BJ (cell line): ENCODE measurements around the gene GAB2. TPM values are rescaled to one million over a fixed set of nuclear protein-coding genes. Genes with fewer than 3 reads are reported as not detected.

Experiments
- CTCF ChIA-PET: fragments of 350-600 bp; formaldehyde crosslinking; extraction: SDS; loops from one replicate; lab custom pipeline; 2021; ENCODE audit warnings: antibody characterized with exemption, inconsistent platforms; lab: Yijun Ruan, JAX
- POLR2A ChIA-PET: fragments of 300-600 bp; sonication (Branson Sonifier 250); formaldehyde crosslinking; extraction: SDS; loops from one replicate; lab custom pipeline; 2021; ENCODE audit warnings: antibody characterized with exemption; lab: Charles Lee
- DNase-seq: peaks from one replicate; pipeline ENCODE4 v3.0.0-alpha.2; 2011; ENCODE audit warnings: low read depth
- H3K27me3 ChIP-seq: 2 replicates; pipeline ENCODE4 v1.6.0; 2011; ENCODE audit warnings: low read length; ENCODE audit not compliant: control insufficient read depth, insufficient read depth
- H3K36me3 ChIP-seq: 2 replicates; pipeline ENCODE4 v1.5.1; 2011; ENCODE audit warnings: low read length; ENCODE audit not compliant: control insufficient read depth, insufficient read depth
- H3K4me3 ChIP-seq: 2 replicates; pipeline ENCODE4 v1.5.1; 2011; ENCODE audit warnings: low read depth, mild to moderate bottlenecking, control low read depth, low read length
- polyA plus RNA-seq: library from polyadenylated mRNA; depleted of rRNA; stranded (reverse); fragments of >200 nt; gene quantifications from 2 replicates; pipeline ENCODE4 v1.2.3, GENCODE V29; 2011
- TF ChIP-seq, protein P1 (sequence below): IDR thresholded peaks from 2 replicates; pipeline ENCODE4 v1.5.1; 2011; ENCODE audit warnings: low read depth, mild to moderate bottlenecking, control low read depth, inconsistent platforms, low read length, moderate library complexity; ENCODE audit not compliant: insufficient read depth

The GAB2 gene
- polyA plus RNA-seq, 1 experiment, result 12.2 TPM

DNA sequence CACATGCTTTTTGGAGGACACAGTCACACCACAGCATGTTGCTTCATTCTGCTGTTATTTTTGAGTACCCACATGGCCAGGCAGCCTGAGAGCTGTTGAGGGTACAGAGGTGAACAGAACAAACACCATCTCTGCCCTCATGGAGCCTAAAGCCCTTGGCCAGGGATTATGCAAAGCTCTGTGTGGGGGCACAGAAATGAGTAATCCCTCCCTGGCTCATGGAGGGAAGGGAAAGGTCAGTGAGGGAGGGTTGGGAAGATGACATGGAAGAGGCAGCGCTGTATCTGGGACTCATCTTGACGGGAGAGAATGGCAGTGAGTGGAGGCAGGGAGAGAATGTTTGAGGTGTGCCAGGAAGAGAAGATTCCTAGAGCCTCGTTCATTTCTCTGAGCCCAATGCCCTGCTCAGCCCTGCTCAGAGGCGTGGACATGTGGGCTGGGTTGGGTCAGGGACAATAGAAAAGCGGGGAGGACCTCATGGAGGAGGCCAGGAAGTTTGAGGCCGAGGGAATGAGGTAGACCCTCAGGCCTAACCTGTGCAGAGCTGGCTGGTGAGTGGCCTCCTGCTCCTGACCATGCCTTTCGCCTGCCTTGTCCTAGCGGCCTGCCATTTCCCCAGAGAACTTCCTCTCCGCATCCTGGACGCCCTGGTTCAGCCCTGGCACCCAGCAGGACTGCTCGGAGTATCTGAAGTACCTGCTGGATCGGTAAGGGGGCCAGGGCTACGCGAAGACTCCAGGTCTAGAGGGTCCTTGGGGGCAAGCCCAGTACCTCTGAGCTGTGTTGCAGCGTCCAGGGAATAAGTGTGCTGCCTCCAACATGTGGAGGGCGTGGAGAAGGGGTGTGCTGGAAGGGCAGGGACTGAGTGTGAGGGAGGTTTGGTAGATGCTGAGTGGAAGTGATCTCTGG is 209.1 kb downstream of the GAB2 start:
- TF ChIP-seq, protein P1, sequence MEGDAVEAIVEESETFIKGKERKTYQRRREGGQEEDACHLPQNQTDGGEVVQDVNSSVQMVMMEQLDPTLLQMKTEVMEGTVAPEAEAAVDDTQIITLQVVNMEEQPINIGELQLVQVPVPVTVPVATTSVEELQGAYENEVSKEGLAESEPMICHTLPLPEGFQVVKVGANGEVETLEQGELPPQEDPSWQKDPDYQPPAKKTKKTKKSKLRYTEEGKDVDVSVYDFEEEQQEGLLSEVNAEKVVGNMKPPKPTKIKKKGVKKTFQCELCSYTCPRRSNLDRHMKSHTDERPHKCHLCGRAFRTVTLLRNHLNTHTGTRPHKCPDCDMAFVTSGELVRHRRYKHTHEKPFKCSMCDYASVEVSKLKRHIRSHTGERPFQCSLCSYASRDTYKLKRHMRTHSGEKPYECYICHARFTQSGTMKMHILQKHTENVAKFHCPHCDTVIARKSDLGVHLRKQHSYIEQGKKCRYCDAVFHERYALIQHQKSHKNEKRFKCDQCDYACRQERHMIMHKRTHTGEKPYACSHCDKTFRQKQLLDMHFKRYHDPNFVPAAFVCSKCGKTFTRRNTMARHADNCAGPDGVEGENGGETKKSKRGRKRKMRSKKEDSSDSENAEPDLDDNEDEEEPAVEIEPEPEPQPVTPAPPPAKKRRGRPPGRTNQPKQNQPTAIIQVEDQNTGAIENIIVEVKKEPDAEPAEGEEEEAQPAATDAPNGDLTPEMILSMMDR, result no peak
- DNase-seq, result no peak
- Histone ChIP-seq H3K27me3 (no peaks in the 10 kb centered on the region), H3K4me3 (no peak overlapping the region), H3K36me3 (peaks cover 12% of the 10 kb centered on the region)
- CTCF ChIA-PET, result interaction anchor here (1.7 kb wide), 1 partner anchor 20 kb away, joined by 4 read pairs; no protein-coding TSS in a partner anchor
- POLR2A ChIA-PET, result no interaction called here

DNA sequence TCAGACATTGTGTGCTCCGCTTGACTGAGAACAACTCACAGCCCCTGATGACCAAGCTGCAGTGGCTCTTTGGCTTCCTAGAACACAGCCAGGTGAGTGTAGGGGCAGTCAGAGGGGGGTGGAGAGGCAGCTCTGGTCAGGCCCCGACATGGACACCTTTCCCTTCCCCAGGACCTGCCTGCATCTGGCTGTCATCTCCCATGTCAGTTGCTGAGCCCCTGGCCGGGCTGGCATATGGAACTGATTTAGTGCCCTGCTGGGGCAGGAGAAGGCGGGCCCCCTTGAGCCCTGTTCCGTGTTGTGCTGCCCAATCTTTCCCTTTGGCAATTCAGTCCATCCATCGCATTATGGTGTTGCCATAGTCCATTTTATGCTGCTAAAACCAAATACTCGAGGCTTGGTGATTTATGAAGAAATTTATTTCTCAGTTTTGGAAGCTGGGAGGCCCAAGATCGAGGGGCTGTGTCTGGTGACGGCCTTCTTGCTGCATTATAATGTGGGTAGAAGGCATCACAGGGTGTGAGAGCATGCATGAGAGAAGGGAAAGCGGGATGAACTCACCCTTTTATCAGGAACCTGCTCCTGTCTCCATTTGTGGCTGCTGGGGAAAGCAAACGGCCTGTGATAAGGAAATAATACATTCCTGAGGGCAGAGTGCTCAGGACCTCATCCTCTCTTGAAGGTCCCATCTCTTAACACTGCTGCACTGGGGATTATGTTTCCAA is 209.9 kb downstream of the GAB2 start:
- ChIA-PET POLR2A (no interaction called here), CTCF (interaction anchor here (1.7 kb wide), 1 partner anchor 20 kb away, joined by 4 read pairs; no protein-coding TSS in a partner anchor)
- no peak overlapping the region for H3K4me3 ChIP-seq
- no peak for DNase-seq
- no peaks in the 10 kb centered on the region for H3K27me3 ChIP-seq
- peaks cover 12% of the 10 kb centered on the region for H3K36me3 ChIP-seq
- TF ChIP-seq, protein P1, result no peak

DNA sequence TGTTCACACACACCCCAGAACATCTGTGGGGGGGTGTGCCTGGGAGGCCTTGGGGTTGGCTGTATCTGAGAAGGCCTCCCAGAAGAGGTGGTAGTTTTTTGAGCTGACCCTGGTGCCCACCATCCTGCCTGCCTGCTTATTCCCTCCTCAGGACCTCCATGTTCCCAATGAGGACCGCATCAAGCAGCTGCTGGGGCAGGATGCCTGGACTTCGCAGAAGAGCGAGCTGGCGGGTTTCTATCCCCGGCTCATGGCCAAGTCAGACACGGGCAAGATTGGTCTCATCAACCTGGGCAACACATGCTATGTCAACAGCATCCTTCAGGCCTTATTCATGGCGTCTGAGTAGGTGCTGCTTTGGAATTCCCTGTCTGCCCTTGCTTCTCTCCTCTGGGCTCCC is 211.9 kb downstream of the GAB2 start:
- POLR2A ChIA-PET, result interaction anchor here (0.7 kb wide), 1 partner anchor 697 kb away, joined by 3 read pairs; no protein-coding TSS in a partner anchor
- Histone ChIP-seq H3K4me3 (no peak overlapping the region), H3K36me3 (peaks cover 16% of the 10 kb centered on the region), H3K27me3 (no peaks in the 10 kb centered on the region)
- TF ChIP-seq, protein P1, result no peak
- CTCF ChIA-PET, result no interaction called here
- DNase-seq, result no peak

DNA sequence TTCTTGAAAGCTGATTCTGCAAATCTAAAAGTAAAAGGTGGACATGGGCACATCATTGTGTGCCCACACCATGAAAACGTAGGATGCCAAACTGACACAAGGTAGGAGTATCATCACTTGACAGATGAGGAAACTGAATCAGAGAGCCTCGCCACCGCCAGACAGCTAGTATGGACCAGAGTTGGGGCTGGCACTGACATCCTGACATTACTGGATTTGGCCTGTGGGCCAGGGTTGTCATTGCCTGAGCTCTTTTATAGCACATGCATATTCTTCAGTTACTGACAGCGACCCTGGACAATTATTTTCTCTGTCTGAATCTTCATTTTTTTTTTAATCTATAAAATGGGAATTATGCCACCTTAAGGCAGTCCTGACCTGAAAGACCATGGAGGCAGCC is 212.4 kb downstream of the GAB2 start:
- TF ChIP-seq, protein P1, result no peak

DNA sequence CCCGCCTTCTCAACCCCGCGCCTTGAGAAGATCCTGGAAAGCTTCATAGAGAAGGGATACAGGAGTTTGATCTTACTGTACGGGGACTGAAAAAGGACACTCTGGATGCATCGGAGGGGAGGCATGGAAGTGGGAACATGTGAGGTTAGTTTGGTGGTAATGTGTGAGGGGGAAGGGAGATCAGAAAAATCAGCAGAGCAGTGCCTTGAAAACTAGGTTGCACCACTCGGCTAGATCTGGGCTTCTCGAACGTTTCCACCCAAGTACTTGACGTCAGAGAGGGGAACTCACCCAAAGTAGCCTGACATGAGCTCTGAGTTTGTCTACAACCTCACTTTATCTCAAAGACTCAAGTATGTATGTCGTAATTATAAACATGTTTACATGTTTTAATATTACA is 214.4 kb downstream of the GAB2 start:
- Histone ChIP-seq H3K27me3 (no peaks in the 10 kb centered on the region), H3K36me3 (peaks cover 22% of the 10 kb centered on the region), H3K4me3 (no peak overlapping the region)
- TF ChIP-seq, protein P1, result no peak
- ChIA-PET CTCF (interaction anchor here (0.6 kb wide), 2 partner anchors 12 to 457 kb away, joined by 3 read pairs; no protein-coding TSS in a partner anchor), POLR2A (no interaction called here)
- DNase-seq, result no peak

More for the DNA sequence above, 212.4 kb downstream of the GAB2 start:
- no peak for DNase-seq
- Histone ChIP-seq H3K4me3 (no peak overlapping the region), H3K36me3 (peaks cover 18% of the 10 kb centered on the region), H3K27me3 (no peaks in the 10 kb centered on the region)
- POLR2A ChIA-PET, result no interaction called here
- CTCF ChIA-PET, result no interaction called here
